Measurements from ENCODE around the gene GRM1.
A peak's percentile ranks its signal among the peaks of the same experiment; 100 is the strongest.

GRM1 gene

GRCh38 chr6:146408583-146408982 is 379.7 kb downstream of the GRM1 start:
- DNase-seq (ENCODE audit: low spot score) = no peak
- no peaks in the 10 kb centered on the region for H3K36me3 ChIP-seq (ENCODE audit: low read depth)
- no peaks in the 10 kb centered on the region for H3K27me3 ChIP-seq (ENCODE audit: insufficient read depth, poor library complexity, severe bottlenecking)
- no peaks in the 10 kb centered on the region for H3K9me3 ChIP-seq (ENCODE audit: severe bottlenecking)
- no peak for TF ChIP-seq CTCF (IDR thresholded peaks at IDR 0.05; ENCODE audit: poor library complexity, severe bottlenecking)
- ATAC-seq (ENCODE audit: low read depth) = no peak
- H3K27ac ChIP-seq (ENCODE audit: poor library complexity, severe bottlenecking) = no peak overlapping the region
- no peaks in the 10 kb centered on the region for H3K4me1 ChIP-seq (ENCODE audit: insufficient read depth, poor library complexity, severe bottlenecking)
- no peak overlapping the region for H3K4me3 ChIP-seq (ENCODE audit: severe bottlenecking)

- H3K27me3 ChIP-seq (ENCODE audit: insufficient read depth, poor library complexity, severe bottlenecking) = no peaks in the 10 kb centered on the region
- no peak for TF ChIP-seq CTCF (IDR thresholded peaks at IDR 0.05; ENCODE audit: poor library complexity, severe bottlenecking)
Observed at GRCh38 chr6:146410851-146411595, 382.2 kb downstream of the GRM1 start.

GRCh38 chr6:146419576-146419975 is 390.7 kb downstream of the GRM1 start:
- H3K36me3 ChIP-seq (ENCODE audit: low read depth) = no peaks in the 10 kb centered on the region
- H3K4me1 ChIP-seq (ENCODE audit: insufficient read depth, poor library complexity, severe bottlenecking) = no peaks in the 10 kb centered on the region
- no peak for ATAC-seq (ENCODE audit: low read depth)
- TF ChIP-seq CTCF (IDR thresholded peaks at IDR 0.05; ENCODE audit: poor library complexity, severe bottlenecking) = no peak
- no peak overlapping the region for H3K4me3 ChIP-seq (ENCODE audit: severe bottlenecking)
- no peak for DNase-seq (ENCODE audit: low spot score)
- H3K9me3 ChIP-seq (ENCODE audit: severe bottlenecking) = no peaks in the 10 kb centered on the region
- H3K27ac ChIP-seq (ENCODE audit: poor library complexity, severe bottlenecking) = no peak overlapping the region
- no peaks in the 10 kb centered on the region for H3K27me3 ChIP-seq (ENCODE audit: insufficient read depth, poor library complexity, severe bottlenecking)

More at GRCh38 chr6:146410851-146411595, 382.2 kb downstream of the GRM1 start:
- H3K36me3 ChIP-seq (ENCODE audit: low read depth) = no peaks in the 10 kb centered on the region
- H3K4me1 ChIP-seq (ENCODE audit: insufficient read depth, poor library complexity, severe bottlenecking) = no peaks in the 10 kb centered on the region
- ATAC-seq (ENCODE audit: low read depth) (peak; percentile 78), DNase-seq (ENCODE audit: low spot score) (no peak)
- H3K9me3 ChIP-seq (ENCODE audit: severe bottlenecking) = no peaks in the 10 kb centered on the region
- no peak overlapping the region for H3K4me3 ChIP-seq (ENCODE audit: severe bottlenecking)
- no peak overlapping the region for H3K27ac ChIP-seq (ENCODE audit: poor library complexity, severe bottlenecking)

GRCh38 chr6:146420255-146420654 is 391.4 kb downstream of the GRM1 start:
- no peaks in the 10 kb centered on the region for H3K36me3 ChIP-seq (ENCODE audit: low read depth)
- no peaks in the 10 kb centered on the region for H3K4me1 ChIP-seq (ENCODE audit: insufficient read depth, poor library complexity, severe bottlenecking)
- TF ChIP-seq CTCF (IDR thresholded peaks at IDR 0.05; ENCODE audit: poor library complexity, severe bottlenecking) = no peak
- H3K4me3 ChIP-seq (ENCODE audit: severe bottlenecking) = no peak overlapping the region
- H3K27ac ChIP-seq (ENCODE audit: poor library complexity, severe bottlenecking) = no peak overlapping the region
- ATAC-seq (ENCODE audit: low read depth) (no peak), DNase-seq (ENCODE audit: low spot score) (no peak)
- H3K9me3 ChIP-seq (ENCODE audit: severe bottlenecking) = no peaks in the 10 kb centered on the region
- H3K27me3 ChIP-seq (ENCODE audit: insufficient read depth, poor library complexity, severe bottlenecking) = no peaks in the 10 kb centered on the region

GRCh38 chr6:146422789-146423375 is 394.0 kb downstream of the GRM1 start:
- Histone ChIP-seq H3K27ac (ENCODE audit: poor library complexity, severe bottlenecking) (no peak overlapping the region), H3K9me3 (ENCODE audit: severe bottlenecking) (no peaks in the 10 kb centered on the region), H3K36me3 (ENCODE audit: low read depth) (no peaks in the 10 kb centered on the region), H3K4me1 (ENCODE audit: insufficient read depth, poor library complexity, severe bottlenecking) (no peaks in the 10 kb centered on the region), H3K27me3 (ENCODE audit: insufficient read depth, poor library complexity, severe bottlenecking) (no peaks in the 10 kb centered on the region), H3K4me3 (ENCODE audit: severe bottlenecking) (no peak overlapping the region)
- no peak for TF ChIP-seq CTCF (IDR thresholded peaks at IDR 0.05; ENCODE audit: poor library complexity, severe bottlenecking)
- DNase-seq (ENCODE audit: low spot score) = no peak
- no peak for ATAC-seq (ENCODE audit: low read depth)

Measured in RWPE2 (cell line).